HepG2 (cell line): ENCODE data around the gene TOR4A.

Experiments used
- CEBPZ ChIP-seq: IDR thresholded peaks from 2 replicates; pipeline ENCODE4 v1.6.1; 2012; ENCODE audit warnings: low read length, improper control_type of control experiment
- CTCF ChIP-seq: sonication (generic); formaldehyde crosslinking; IDR thresholded peaks from 2 replicates; pipeline ENCODE4 v1.5.0; 2020; ENCODE audit warnings: mild to moderate bottlenecking, missing genetic modification reagents, moderate library complexity
- ELF1 ChIP-seq: sonication (generic); formaldehyde crosslinking; IDR thresholded peaks from 2 replicates; pipeline ENCODE4 v1.4.0; 2020; ENCODE audit warnings: missing genetic modification reagents
- MLX ChIP-seq: IDR thresholded peaks from 2 replicates; pipeline ENCODE4 v1.6.1; 2016
- ZNF143 ChIP-seq: sonication (generic); formaldehyde crosslinking; IDR thresholded peaks from 2 replicates; pipeline ENCODE4 v1.4.0; 2020; ENCODE audit warnings: missing genetic modification reagents
- ZNF20 ChIP-seq: sonication (generic); formaldehyde crosslinking; IDR thresholded peaks from 2 replicates; pipeline ENCODE4 v1.4.0; 2020; ENCODE audit warnings: mild to moderate bottlenecking, moderate library complexity, missing genetic modification reagents
- ZNF383 ChIP-seq: sonication (generic); formaldehyde crosslinking; IDR thresholded peaks from 2 replicates; pipeline ENCODE4 v1.4.0; 2020; ENCODE audit warnings: missing genetic modification reagents, mild to moderate bottlenecking, borderline replicate concordance

GRCh38 chr9:137229903-137230704 is 47.4 kb upstream of the TOR4A start:
- peak; percentile 45; the same call in 1 of the 2 replicates for TF ChIP-seq ZNF383 (CRISPR knock-in tag)
- peak; percentile 7; the same call in 1 of the 2 replicates for TF ChIP-seq MLX (CRISPR knock-in tag)
- no peak for TF ChIP-seq ZNF20
- TF ChIP-seq ZNF143 (CRISPR knock-in tag), result no peak; the same call in none of the 2 replicates
- no peak for TF ChIP-seq CEBPZ
- peak; percentile 20; the same call in 1 of the 2 replicates for TF ChIP-seq CTCF
- TF ChIP-seq ELF1 (CRISPR knock-in tag), result 0 out of 2 replicates have a peak, but pooled peaks have one; percentile 24
